Osteoblast (primary cell): Measurements from ENCODE around the gene DRAM2. TPM values are rescaled to one million over a fixed set of nuclear protein-coding genes. Genes with fewer than 3 reads are reported as not detected.

Experiments used
- DNase-seq: peaks from one replicate; pipeline ENCODE4 v3.0.0; 2011; ENCODE audit warnings: low spot score, mixed read lengths; ENCODE audit not compliant: insufficient read length; ENCODE audit errors: missing footprints
- H2AFZ ChIP-seq: 2 replicates; pipeline ENCODE4 v1.6.0; 2011; ENCODE audit warnings: mild to moderate bottlenecking, low read length
- H3K27ac ChIP-seq: 2 replicates; pipeline ENCODE4 v1.5.1; 2011; ENCODE audit warnings: mild to moderate bottlenecking, low read depth, low read length, moderate library complexity
- H3K27me3 ChIP-seq: 2 replicates; pipeline ENCODE4 v1.6.0; 2012; ENCODE audit warnings: mild to moderate bottlenecking, control low read depth, inconsistent platforms, low read length, moderate library complexity; ENCODE audit not compliant: insufficient read depth
- H3K36me3 ChIP-seq: 2 replicates; pipeline ENCODE4 v1.5.1; 2011; ENCODE audit warnings: mild to moderate bottlenecking, low read length, control low read depth, moderate library complexity; ENCODE audit not compliant: insufficient read depth
- H3K4me1 ChIP-seq: 2 replicates; pipeline ENCODE4 v1.5.1; 2011; ENCODE audit warnings: mild to moderate bottlenecking, low read length, control low read depth, moderate library complexity; ENCODE audit not compliant: insufficient read depth
- H3K4me2 ChIP-seq: 2 replicates; pipeline ENCODE4 v1.6.0; 2011; ENCODE audit warnings: mild to moderate bottlenecking, low read length; ENCODE audit not compliant: insufficient read depth
- H3K4me3 ChIP-seq: fragments of 200-600 bp; sonication (generic); 3 replicates; pipeline ENCODE4 v1.5.1; 2012; ENCODE audit warnings: mild to moderate bottlenecking, low read length, inconsistent platforms; ENCODE audit not compliant: insufficient read depth
- H3K79me2 ChIP-seq: 2 replicates; pipeline ENCODE4 v1.6.0; 2012; ENCODE audit warnings: mild to moderate bottlenecking, low read length, control low read depth, inconsistent platforms; ENCODE audit not compliant: insufficient read depth
- H3K9me3 ChIP-seq: 2 replicates; pipeline ENCODE4 v1.5.1; 2011; ENCODE audit warnings: low read depth, low read length, control low read depth
- H4K20me1 ChIP-seq: 2 replicates; pipeline ENCODE4 v1.6.0; 2012; ENCODE audit warnings: mild to moderate bottlenecking, low read length, control low read depth; ENCODE audit not compliant: insufficient read depth
- total RNA-seq: library from RNA; depleted of rRNA; stranded (reverse); fragments of >200 nt; gene quantifications from 2 replicates; pipeline ENCODE4 v1.2.3, GENCODE V29; 2012
- TF ChIP-seq, protein P1 (sequence below): IDR thresholded peaks from 2 replicates; pipeline ENCODE4 v1.5.1; 2011; ENCODE audit warnings: mild to moderate bottlenecking, low read depth, low read length, moderate library complexity; ENCODE audit errors: extremely low read depth

The DRAM2 gene
- total RNA-seq, 1 donor: 45.6 TPM

DNA sequence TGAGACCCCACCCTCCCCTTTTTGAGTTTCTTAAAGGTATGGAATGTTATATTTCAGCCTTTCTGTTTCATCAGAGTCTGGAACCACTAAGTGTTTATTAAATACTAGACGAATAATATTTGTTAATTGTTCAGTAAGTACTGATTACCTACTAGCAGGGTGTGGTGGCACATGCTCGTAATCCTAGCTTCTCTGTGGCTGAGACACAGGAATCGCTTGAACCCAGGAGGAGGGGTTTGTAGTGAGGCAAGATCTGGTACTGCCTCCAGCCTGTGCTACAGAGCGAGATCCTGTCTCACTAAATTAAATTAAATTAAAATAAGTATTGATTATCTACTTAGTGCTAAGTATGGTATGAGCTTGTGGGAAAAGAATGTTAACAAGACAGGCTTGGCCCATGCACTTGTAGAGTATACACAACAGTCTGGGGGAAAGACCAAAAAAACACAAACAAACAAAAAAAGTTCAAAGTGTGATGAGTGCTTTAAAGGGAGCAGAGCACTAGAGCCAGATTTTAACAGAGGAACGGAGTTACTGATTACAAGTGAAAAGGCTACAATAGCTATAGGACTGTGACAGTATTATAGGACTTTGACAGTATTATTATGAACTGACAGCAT lies 2.6 kb upstream of the DRAM2 start:
- Histone ChIP-seq H4K20me1 (peaks cover 12% of the 10 kb centered on the region), H2AFZ (no peak overlapping the region), H3K79me2 (peaks cover 94% of the 10 kb centered on the region), H3K4me2 (no peak overlapping the region), H3K27me3 (no peaks in the 10 kb centered on the region), H3K4me3 (no peak overlapping the region), H3K9me3 (no peaks in the 10 kb centered on the region), H3K27ac (no peak overlapping the region), H3K36me3 (peaks cover 2% of the 10 kb centered on the region), H3K4me1 (peaks cover 20% of the 10 kb centered on the region)
- TF ChIP-seq, protein P1, sequence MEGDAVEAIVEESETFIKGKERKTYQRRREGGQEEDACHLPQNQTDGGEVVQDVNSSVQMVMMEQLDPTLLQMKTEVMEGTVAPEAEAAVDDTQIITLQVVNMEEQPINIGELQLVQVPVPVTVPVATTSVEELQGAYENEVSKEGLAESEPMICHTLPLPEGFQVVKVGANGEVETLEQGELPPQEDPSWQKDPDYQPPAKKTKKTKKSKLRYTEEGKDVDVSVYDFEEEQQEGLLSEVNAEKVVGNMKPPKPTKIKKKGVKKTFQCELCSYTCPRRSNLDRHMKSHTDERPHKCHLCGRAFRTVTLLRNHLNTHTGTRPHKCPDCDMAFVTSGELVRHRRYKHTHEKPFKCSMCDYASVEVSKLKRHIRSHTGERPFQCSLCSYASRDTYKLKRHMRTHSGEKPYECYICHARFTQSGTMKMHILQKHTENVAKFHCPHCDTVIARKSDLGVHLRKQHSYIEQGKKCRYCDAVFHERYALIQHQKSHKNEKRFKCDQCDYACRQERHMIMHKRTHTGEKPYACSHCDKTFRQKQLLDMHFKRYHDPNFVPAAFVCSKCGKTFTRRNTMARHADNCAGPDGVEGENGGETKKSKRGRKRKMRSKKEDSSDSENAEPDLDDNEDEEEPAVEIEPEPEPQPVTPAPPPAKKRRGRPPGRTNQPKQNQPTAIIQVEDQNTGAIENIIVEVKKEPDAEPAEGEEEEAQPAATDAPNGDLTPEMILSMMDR: no peak
- DNase-seq: peak; percentile 65

DNA sequence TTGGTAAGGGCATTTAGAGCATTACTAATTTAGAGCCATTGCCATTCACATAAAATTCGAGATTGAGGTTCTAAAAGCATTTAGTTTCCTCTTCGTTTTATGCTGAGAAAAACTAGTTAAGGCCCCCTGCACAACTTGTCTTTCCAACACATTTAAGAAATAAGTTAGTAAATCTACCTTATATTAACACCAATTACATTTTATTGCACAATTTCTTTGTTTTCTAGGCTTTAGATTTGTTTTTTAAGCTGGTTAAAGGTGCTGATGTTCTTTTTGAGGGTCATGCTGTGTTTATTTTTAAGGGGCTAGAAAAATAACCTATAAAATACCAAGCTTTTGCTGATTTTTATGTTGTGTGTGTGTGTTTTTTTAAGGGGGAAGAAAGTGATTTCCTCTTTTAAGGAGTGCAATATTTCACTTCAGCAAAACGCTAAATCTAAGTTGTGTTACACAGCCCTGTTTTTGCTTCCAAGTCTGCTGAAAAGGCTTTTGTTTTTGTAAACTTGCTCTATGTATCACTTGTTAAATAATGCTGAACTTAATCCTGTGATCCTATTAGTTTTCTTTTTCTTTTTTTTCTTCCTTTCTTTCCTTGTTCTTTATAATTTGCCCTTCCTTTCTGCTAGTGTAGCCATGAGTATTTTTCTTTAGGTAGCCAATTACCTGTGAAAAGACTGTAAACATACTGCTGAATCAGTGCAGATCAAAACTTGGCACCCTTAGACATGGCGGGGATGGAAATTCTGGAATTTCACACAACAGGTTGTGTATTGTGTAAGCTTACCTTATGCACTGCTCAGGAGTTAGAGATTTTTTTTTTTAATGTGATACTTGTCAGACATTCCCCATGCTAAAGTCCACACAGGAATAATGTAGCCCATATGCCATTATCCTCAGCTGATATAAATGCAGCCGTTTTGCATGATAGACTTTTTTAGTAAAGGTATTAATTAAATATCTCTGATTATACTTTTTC lies 1.6 kb upstream of the DRAM2 start:
- no peaks in the 10 kb centered on the region for H3K9me3 ChIP-seq
- peaks cover 20% of the 10 kb centered on the region for H3K4me1 ChIP-seq
- peak overlapping the region; percentile 97 for H3K4me3 ChIP-seq
- DNase-seq: no peak
- peaks cover 87% of the 10 kb centered on the region for H3K79me2 ChIP-seq
- H4K20me1 ChIP-seq: peaks cover 9% of the 10 kb centered on the region
- H3K27me3 ChIP-seq: no peaks in the 10 kb centered on the region
- peak overlapping the region; percentile 99 for H2AFZ ChIP-seq
- H3K36me3 ChIP-seq: peaks cover 7% of the 10 kb centered on the region
- H3K27ac ChIP-seq: no peak overlapping the region
- TF ChIP-seq, protein P1: no peak
- peak overlapping the region; percentile 98 for H3K4me2 ChIP-seq

- no peaks in the 10 kb centered on the region for H3K9me3 ChIP-seq
- peak overlapping the region; percentile 97 for H3K4me3 ChIP-seq
- peak; percentile 88 for DNase-seq
- H3K36me3 ChIP-seq: peaks cover 14% of the 10 kb centered on the region
- no peaks in the 10 kb centered on the region for H3K27me3 ChIP-seq
- peak overlapping the region; percentile 98 for H3K4me2 ChIP-seq
- peak overlapping the region; percentile 80 for H3K27ac ChIP-seq
- TF ChIP-seq, protein P1: no peak
- peaks cover 20% of the 10 kb centered on the region for H3K4me1 ChIP-seq
- peaks cover 79% of the 10 kb centered on the region for H3K79me2 ChIP-seq
- H2AFZ ChIP-seq: peak overlapping the region; percentile 99
- peaks cover 8% of the 10 kb centered on the region for H4K20me1 ChIP-seq
Observed at GRCh38 chr1:111140680-111140967, 731 bp upstream of the DRAM2 start.
